ENCODE results near the gene CHAC1. TPM values are rescaled to one million over a fixed set of nuclear protein-coding genes. Genes with fewer than 3 reads are reported as not detected.

The CHAC1 gene, protein sequence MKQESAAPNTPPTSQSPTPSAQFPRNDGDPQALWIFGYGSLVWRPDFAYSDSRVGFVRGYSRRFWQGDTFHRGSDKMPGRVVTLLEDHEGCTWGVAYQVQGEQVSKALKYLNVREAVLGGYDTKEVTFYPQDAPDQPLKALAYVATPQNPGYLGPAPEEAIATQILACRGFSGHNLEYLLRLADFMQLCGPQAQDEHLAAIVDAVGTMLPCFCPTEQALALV
- 0.81 TPM for total RNA-seq
- long read RNA-seq, partial matches to known transcripts = 0 of 1 reads
- long read RNA-seq, other reads (novel, unspliced or antisense) = 1 of 1 reads

DNA sequence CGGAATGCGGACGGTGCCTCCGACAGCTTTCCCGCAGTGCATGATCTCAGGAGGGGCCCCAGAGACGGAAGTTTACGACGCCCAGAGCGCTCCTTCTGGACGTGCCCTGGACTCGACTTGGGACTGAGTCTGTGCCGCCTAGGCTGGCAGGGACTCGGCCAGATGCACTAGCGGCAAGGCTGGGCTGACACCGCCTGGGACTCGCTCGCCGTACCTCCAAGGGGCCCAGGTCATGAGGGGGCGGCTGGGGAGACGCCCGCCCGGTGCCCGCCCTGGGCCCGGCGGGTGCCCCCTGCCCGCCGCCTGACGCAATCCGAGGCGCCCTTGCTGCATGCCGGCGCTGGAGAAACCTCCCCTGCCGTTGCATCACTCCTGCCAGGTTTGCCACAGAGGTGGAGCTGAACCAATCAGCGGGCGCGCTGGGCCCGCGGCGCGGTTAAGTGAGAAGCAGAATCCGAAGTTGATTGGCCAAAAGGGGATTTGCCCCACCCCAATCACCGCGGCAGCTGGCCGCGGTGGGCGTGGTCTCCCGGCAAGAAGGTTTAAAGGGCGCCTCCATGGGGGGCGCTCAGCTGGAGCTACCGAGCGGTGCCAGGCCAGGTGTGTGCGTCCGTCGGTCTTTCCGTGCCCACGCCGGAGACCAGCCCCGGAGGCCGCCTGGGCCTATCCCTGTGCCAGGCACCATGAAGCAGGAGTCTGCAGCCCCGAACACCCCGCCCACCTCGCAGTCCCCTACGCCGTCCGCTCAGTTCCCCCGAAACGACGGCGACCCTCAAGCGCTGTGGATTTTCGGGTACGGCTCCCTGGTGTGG is at the start of gene CHAC1:
Gene CHAC1 (plus strand): TSS at position 571 of the 812 bp plus-strand sequence. CDS start 113 bp downstream, at position 684.
- DNase-seq (ENCODE audit: missing footprints) = peak; percentile 98
- peak; percentile 92 for ATAC-seq
- intact Hi-C loops (cut with DNase I) = no loop called here

DNA sequence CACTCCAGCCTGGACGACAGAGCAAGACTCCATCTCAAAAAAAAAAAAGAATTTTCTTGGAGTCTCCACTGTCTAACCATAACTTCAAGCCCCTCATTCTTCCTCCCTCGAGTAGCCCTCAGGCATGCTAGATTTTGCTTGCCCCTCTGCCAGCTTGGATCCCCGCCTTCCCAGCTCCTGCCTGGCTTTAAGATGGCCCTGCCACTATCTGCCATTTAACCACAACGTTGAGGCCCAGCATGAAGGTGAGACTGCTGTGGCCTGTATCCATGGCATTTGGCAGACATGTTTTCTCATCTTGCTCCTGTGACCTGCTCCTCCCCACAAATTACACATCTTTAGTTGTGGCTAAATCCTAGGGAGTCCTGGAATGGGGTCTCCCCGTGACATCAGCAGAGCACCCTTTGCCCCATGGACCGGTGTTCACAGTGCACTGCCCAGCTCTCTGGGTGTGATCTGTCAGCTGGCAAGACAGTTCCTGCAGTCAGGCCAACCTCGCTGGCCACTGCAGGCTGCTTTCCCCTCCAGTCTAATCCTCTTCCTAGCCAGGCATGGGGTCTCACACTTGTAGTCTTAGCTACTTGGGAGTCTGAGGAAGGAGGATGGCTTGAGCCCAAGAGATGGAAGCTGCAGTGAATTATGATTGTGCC is 48.6 kb upstream of the CHAC1 start:
- no peak for DNase-seq (ENCODE audit: missing footprints)
- ATAC-seq = no peak

DNA sequence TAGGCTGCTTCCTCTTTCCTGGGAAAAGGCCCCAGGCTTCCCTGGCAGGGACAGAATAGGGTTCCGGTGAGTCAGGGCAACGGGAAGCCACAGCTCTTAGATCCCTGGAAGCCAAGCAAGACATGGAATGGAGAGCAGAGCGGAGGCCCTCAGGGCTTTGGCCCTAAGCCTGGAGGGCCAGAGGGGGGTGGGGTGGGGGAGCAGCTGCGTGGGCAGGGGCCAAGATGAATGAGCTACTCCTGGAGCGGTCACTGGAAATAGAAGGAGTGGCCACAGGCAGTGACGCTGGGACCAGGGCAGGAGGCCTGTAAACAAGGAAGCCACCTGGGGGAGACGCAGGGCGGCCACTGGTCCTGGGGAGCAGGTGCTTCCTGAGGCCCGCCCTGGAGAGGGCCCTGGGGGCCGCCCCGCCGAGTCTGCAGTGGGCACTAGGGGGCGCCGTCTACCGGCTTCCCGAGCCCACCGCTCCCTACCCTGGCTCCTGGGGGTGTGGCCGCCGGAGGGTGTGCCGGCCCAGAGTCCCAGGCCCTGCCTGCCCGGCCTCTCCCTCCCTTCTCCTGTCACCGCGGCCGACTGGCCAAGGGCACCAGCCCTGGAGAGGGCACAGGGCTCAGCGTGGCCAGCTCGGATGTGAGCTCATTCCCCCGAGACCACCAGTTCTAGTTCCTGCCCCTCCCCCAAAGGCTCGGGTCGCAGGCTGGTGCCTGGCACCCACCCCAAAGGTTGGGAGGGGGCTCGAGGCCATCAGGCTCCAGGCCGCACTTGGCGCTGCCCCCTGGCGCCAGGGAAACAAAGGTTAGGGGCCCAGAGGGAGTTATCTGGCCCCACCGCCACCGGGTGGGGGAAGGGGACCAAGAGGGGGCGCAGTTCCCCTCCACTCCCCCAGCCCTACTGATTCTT is 46.9 kb upstream of the CHAC1 start:
- DNase-seq (ENCODE audit: missing footprints) (peak; percentile 92), ATAC-seq (peak; percentile 85)
- intact Hi-C loops (cut with DNase I) = loop anchor here (1.0 to 5.0 kb wide), 6 partner anchors 24 to 426 kb away; partner anchors contain the start of genes INO80, NUSAP1 and OIP5

More for the DNA sequence above, 48.6 kb upstream of the CHAC1 start:
- intact Hi-C loops (cut with DNase I) = loop anchor here (5.0 kb wide), 2 partner anchors 213 to 428 kb away; partner anchors contain the start of genes INO80, NUSAP1 and OIP5

DNA sequence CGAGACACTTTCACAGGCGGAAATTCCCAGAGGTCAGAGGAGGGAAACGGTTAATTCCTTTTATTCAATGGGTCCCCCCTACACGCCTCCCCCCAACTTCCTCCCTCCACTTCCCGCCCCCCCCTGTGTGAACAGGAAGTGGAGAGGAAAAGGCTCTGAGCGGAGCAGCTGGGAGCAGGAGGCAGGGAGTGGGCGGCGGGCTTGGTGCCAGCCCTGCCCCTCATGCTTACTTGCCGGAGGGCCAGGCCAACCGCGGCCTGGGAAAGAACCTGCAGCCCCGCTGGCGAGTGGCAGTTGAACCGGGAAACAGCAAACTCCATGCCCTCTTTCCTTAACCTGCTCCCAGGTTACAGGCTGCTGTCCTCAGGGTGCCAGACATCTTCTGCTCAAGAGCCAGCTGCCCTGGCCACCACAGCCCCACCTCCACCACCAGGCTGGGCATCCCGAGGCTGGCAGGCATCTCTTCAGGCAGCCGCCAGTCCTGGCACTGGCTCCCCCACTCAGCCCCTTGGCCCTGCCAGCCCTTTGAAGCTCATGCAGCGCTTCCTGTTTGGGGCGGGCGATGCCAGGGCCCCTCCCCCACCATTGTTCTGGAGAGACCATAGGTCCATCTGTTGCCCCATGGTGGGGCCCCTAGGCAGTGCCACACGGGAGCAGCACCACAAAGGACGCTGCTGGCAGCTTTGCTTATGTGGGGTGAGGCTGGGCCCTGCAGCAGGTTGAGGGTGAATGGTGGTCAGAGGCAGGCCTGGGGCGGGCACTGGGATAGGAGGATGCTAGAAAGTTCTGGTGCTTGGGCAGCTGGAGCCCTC is 46.1 kb upstream of the CHAC1 start:
- intact Hi-C loops (cut with DNase I) = loop anchor here (1.0 to 5.0 kb wide), 6 partner anchors 23 to 425 kb away; partner anchors contain the start of genes INO80, NUSAP1 and OIP5
- peak; percentile 77 for DNase-seq (ENCODE audit: missing footprints)
- ATAC-seq = peak; percentile 38

DNA sequence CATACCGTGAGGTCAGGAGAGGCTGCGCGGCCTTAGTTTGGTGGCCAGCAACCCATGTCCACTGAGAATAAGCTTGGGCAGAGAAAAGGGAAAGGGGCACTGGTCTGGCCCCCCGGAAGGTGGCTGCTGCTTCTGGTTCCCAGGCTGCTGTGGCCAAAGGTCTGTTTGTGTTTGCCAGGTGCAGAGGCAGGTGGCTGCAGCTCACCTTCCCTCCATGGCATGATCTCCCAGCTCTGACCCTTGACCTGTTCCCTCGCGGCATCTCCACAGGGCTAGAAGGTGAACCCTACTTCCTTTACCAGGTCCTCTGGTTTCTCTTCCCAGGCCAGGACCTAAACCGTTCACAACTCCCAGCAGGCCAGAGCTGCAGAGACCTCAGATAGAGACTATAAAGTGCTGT is 45.2 kb upstream of the CHAC1 start:
- no peak for ATAC-seq
- DNase-seq (ENCODE audit: missing footprints) = peak; percentile 13
- intact Hi-C loops (cut with DNase I) = loop anchor here (5.0 kb wide), 2 partner anchors 209 to 424 kb away; partner anchors contain the start of genes INO80, NUSAP1 and OIP5

DNA sequence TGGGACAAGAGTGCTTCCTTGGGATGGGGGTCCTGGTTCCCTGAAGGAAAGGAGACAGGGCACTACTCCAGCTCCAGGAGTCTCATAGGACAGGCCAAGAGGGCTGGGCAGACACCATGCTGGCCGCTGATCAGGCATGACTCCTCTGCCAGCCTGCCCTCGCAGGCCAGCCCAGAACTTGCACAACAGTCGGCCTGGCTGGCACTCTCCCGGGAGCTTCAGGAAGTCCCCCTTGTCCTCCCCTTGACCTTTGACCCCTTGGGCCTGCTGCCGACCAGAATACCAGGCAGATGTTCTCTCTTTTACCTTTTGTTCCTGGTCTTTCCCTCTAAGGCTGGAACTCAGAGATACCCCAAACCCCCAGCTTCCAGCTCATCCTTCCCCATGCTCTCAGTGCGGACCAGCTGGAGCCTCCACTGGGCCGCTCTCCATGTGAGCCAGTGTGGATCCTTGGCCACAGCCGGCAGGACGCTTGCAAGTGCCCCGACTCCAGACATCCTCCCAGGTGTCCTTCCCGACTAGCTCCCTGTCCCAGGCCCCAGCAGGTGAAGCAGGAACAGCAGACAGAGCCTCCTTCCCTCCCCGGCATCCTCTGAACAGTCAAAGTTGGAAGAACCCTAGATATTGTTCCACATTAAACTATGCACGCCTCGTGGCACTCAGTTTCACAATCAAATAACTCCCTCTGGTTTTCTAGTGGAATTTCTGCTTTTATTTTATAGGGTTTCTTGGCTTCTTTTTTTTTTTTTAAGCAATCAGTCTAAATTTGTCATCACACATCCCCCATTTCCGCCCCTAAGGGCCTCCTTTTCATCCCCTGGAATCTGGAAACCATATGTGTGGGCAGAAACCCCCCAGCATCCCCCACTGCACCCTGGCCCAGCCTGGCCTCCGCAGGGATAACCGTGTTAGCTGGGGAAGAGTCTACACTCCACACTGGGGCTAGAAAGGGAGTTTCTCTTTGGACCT is 43.3 kb upstream of the CHAC1 start:
- DNase-seq (ENCODE audit: missing footprints) (peak; percentile 80), ATAC-seq (no peak)
- intact Hi-C loops (cut with DNase I) = loop anchor here (5.0 kb wide), 2 partner anchors 207 to 422 kb away; partner anchors contain the start of genes INO80, NUSAP1 and OIP5

DNA sequence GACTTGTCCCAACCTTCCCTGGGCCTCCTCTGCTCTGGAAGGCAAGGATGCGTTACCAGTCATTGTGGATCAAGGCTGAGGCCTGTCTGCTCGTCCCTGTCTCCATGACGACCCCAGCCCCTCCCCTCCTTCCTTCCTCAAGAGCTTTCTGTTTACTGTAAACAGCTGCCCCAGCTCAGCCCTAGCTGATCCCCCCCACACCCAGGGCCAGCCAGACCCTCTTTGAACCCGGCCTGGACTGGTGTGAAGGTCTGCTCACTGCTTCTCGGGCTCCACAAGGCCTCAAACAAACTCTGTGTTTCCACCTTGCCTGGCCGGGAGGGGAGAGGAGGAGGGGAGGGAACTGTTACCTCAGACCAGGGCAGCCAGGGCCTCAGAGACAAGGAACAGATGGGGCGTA is 42.1 kb upstream of the CHAC1 start:
- ATAC-seq (no peak), DNase-seq (ENCODE audit: missing footprints) (no peak)
- intact Hi-C loops (cut with DNase I) = no loop called here

DNA sequence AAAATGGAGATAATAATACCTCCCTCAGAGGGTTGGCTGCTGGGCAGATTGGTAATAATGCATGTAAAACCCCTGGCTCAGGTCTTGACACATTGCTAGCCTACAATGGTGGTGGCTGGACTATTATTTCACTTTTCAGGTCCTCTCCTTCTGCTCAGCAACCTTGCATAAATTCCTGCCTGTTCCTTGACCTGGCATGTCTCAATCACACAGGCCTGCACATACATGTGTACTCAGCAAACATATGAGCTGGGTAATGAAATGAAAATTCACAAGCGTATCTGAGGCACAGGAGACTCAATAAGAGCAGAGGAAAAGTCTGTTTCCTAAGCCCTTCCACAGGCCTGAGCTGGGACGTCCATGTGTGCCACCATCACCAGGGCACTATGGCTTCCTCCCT is 41.6 kb upstream of the CHAC1 start:
- ATAC-seq = no peak
- intact Hi-C loops (cut with DNase I) = no loop called here
- no peak for DNase-seq (ENCODE audit: missing footprints)

DNA sequence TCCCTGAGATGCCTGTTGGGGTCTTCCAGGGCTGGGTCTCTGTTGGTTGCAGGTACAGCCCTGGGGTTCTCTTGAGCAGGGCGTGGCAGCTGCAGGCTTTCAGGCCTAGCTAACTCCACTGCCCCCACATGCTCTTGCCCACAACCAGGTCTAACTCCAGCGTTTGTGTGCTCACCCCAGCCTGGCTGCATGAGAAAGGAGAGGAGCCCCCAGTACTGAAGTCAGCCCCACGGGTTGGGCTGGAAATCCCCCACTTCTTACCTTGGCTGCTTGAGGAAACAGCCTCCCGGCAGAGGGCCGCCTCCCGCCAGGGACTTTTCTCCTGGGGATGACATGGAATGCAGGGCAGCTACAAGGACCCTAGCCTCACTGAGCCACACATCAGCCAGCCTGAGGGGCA is 40.8 kb upstream of the CHAC1 start:
- intact Hi-C loops (cut with DNase I) = no loop called here
- ATAC-seq (no peak), DNase-seq (ENCODE audit: missing footprints) (no peak)

DNA sequence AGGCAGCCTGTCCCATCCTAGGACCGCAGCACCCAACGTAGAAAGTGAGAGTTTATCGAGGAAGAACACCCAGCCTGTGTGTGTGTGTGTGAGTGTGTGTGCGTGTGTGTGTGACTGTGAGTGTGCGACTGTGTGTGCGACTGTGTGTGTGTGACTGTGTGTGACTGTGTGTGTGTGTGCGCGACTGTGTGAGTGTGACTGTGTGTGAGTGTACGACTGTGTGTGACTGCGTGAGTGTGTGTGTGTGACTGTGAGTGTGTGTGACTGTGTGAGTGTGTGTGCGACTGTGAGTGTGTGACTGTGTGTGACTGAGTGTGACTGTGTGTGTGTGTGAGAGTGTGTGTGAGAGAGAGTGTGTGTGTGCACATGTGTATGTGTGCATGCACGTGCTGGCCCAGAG is 39.3 kb upstream of the CHAC1 start:
- DNase-seq (ENCODE audit: missing footprints) = no peak

DNA sequence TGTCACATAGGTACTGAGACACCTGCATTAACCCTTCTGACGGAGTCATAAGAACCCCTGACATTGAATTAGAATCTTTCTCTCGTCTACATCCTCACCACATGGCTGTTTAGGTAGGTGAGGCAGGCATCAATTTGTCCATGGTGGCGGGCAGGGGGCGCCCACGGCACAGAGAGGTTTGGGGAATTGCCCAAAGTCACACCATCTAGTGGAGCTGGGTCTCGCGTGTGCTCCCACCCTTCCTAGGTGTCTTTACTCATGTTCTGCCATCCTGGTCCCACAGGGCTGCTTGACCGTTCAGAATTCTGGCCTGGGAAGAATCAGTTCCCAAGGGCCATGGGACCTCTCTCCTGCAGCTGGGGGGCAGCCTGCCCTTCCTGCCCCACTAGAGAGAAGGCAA is 38.8 kb upstream of the CHAC1 start:
- DNase-seq (ENCODE audit: missing footprints) = no peak
- intact Hi-C loops (cut with DNase I) = no loop called here
- no peak for ATAC-seq

More for the DNA sequence above, 39.3 kb upstream of the CHAC1 start:
- no peak for ATAC-seq
- intact Hi-C loops (cut with DNase I) = no loop called here

DNA sequence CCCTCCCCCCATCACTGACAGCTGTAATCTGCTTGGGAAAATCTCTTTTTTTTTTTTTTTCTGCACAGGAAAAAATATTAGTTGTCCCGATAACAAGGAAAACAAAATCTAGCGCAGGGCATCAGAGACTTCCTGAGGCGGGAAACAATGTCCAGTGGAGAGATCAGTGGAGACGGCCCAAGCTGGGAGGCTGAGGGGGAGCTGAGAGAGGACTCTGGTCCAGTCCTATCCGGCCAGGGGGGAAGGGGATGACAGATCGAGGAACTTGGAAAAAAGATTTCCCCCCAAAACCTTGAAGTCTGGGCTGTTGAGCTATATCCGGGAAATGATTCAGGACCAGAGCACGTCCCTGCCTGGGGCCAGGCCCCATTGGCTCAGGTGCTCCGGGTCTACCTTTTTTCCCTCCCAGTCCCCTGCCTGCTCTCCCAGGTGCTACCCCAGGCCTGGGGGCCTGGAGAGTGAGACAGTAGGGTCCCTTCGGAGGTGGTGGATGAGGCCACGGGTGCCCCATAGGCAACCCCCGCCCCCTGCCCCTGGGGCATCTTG is 38.1 kb upstream of the CHAC1 start:
- no peak for ATAC-seq
- DNase-seq (ENCODE audit: missing footprints) = no peak
- intact Hi-C loops (cut with DNase I) = no loop called here

DNA sequence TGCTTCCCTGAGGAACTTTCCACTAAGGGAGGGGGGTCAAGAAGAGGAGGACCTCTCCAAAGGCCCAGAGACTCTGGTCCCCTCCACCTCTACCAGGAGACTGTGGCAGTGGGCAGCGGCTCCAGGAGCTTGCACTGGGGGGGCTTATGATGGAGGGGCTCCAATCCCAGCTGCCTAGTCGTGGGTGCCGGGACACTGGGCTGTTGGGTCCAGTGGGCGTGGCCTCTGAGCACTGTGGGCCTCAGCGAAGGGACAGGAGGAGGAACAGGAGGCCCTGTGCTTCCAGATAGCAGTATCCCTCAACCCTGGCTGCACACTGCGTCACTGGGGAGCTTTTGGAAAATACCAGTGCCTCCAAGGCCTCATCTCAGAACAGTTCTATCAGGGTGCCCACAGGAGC is 37.6 kb upstream of the CHAC1 start:
- DNase-seq (ENCODE audit: missing footprints) (peak; percentile 63), ATAC-seq (no peak)
- intact Hi-C loops (cut with DNase I) = no loop called here

DNA sequence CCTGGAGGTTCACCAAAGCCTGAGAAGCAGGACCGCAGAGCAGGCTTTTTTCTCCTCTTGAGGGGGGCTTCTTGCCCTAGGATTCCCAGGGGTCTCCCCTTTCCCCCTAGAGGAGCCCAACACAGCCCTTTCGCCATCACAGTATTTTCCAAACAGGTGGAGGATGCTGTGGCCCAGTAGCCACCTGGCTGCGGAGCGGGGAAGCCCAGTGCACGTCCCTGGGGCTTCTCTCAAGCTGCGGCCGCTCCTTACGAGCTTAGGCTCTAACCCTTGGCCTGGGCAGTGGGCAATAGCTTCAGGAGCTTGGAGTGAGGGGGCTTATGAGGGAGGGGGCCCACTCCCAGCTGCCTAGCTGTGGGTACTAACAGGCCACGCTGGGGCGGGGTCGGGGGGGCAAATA is 35.7 kb upstream of the CHAC1 start:
- ATAC-seq (no peak), DNase-seq (ENCODE audit: missing footprints) (peak; percentile 23)
- intact Hi-C loops (cut with DNase I) = no loop called here

DNA sequence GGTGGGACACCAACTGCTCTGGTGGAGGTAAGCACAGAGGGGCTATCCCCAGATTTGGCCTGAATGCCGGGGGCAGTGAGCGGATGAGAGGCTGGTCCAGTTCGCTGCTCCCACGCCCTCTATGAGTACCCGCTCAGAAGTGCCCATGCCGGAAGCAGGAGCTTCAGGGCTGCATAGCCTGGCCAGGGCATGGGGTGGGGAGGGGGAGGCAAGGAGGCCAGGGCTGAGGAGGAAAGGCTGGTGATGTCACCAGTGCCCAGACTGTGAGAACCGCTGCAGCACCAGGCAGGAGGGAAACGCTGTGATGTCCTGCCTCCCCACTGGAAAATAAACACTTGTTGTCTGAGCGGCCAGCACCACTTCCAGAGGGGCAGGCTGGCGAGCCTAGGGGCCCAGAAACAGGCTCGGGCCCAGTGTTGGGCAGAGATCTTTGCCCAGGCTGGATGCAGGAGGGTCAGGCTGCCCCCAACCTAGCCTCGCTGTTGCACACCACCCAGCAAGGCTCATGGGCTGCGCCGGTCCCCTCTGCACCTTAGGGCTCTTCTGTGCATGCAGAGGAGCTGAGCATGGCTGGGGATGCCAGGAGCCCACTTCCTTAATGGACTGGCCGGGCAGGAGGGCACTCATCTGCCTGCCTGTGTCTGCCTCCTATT is 35.0 kb upstream of the CHAC1 start:
- DNase-seq (ENCODE audit: missing footprints) (no peak), ATAC-seq (no peak)
- intact Hi-C loops (cut with DNase I) = no loop called here

Measured in Right ventricle myocardium inferior (tissue), 1 donor.